ENCODE measurements around the gene NCEH1.

Gene NCEH1

GRCh38 chr3:172580680-172581401, 130.0 kb downstream of the NCEH1 start:
- no peak for DNase-seq (ENCODE audit: low read depth)
